HEK293 (cell line): Measurements from ENCODE around the gene ADGRL1.

Experiments
- ATF2 ChIP-seq: fragments of 450-650 bp; formaldehyde crosslinking; IDR thresholded peaks from 2 replicates; pipeline ENCODE4 v1.5.1; 2016; ENCODE audit warnings: missing biosample characterization, missing genetic modification characterization, low read depth
- CTCF ChIP-seq: fragments of 450-650 bp; formaldehyde crosslinking; IDR thresholded peaks from 2 replicates; pipeline ENCODE4 v1.5.1; 2016; ENCODE audit warnings: missing biosample characterization, missing genetic modification characterization
- REPIN1 ChIP-seq: fragments of 450-650 bp; formaldehyde crosslinking; IDR thresholded peaks from 2 replicates; pipeline ENCODE4 v1.5.1; 2017; ENCODE audit warnings: missing biosample characterization, missing genetic modification characterization, low read depth
- ZNF341 ChIP-seq: fragments of 450-650 bp; formaldehyde crosslinking; IDR thresholded peaks from 2 replicates; pipeline ENCODE4; 2016; ENCODE audit warnings: low read depth, missing biosample characterization, missing genetic modification characterization
- ZNF530 ChIP-seq: fragments of 450-650 bp; formaldehyde crosslinking; IDR thresholded peaks from 2 replicates; pipeline ENCODE4 v1.5.1; 2016; ENCODE audit warnings: low read depth, missing biosample characterization, missing genetic modification characterization
- ZSCAN4 ChIP-seq: fragments of 450-650 bp; formaldehyde crosslinking; IDR thresholded peaks from 2 replicates; pipeline ENCODE4 v1.5.1; 2017; ENCODE audit warnings: missing biosample characterization, missing genetic modification characterization

- no peak for TF ChIP-seq CTCF (tag by site-specific recombination)
- no peak for TF ChIP-seq REPIN1 (tag by site-specific recombination)
- no peak for TF ChIP-seq ZNF530 (tag by site-specific recombination)
- TF ChIP-seq ATF2 (tag by site-specific recombination) = no peak
- TF ChIP-seq ZSCAN4 (tag by site-specific recombination) = no peak
- TF ChIP-seq ZNF341 (tag by site-specific recombination) = no peak
Observed at GRCh38 chr19:14250870-14251269, 44.9 kb upstream of the ADGRL1 start.
